ENCODE measurements around the gene RAB31.
A peak's percentile ranks its signal among the peaks of the same experiment; 100 is the strongest.

The RAB31 gene

DNA sequence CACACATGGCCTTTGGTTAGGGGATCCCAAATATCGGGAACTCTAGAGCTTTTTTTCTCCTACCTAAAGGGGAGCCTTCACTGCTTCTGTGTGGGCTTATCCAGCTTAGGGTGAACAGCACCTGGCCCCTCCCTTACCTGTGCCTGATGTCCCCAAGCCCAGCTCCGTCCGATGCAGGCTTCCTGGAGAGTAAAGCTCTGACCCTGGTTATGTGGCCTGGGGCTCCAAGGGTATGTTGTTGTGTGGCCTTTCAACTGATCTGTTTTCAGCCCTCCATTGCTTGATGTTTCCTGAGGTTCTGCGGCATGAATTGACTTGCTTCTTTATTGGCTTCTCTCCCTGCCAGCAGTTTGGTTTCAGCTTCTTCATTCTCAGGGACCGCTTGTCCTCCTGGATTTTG is 66.0 kb downstream of the RAB31 start:
- no peak for DNase-seq (ENCODE audit: extremely low read depth, low read depth)
- no peak for TF ChIP-seq CTCF (IDR thresholded peaks at IDR 0.05; ENCODE audit: low read depth, low read length)

GRCh38 chr18:9775178-9775577 is 67.1 kb downstream of the RAB31 start:
- no peak for DNase-seq (ENCODE audit: extremely low read depth, low read depth)
- no peak for TF ChIP-seq CTCF (IDR thresholded peaks at IDR 0.05; ENCODE audit: low read depth, low read length)

DNA sequence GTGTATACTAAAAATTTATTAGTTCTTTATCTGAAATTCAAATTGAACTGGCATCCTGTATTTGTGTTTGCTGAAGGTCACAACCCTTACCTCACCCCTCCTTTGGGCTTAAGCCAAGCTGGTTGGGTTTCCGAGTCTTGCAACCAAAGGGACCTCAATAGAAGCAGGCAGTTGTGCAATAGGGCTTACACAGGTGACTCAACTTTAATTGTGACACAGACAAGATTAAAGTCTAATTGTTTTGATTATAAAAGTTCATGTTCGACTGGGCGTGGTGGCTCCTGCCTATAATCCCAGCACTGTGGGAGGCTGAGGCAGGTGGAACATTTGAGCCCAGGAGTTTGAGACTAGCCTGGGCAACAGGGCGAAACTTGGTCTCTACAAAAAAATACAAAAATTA is 71.5 kb downstream of the RAB31 start:
- no peak for TF ChIP-seq CTCF (IDR thresholded peaks at IDR 0.05; ENCODE audit: low read depth, low read length)
- DNase-seq (ENCODE audit: extremely low read depth, low read depth), result no peak

DNA sequence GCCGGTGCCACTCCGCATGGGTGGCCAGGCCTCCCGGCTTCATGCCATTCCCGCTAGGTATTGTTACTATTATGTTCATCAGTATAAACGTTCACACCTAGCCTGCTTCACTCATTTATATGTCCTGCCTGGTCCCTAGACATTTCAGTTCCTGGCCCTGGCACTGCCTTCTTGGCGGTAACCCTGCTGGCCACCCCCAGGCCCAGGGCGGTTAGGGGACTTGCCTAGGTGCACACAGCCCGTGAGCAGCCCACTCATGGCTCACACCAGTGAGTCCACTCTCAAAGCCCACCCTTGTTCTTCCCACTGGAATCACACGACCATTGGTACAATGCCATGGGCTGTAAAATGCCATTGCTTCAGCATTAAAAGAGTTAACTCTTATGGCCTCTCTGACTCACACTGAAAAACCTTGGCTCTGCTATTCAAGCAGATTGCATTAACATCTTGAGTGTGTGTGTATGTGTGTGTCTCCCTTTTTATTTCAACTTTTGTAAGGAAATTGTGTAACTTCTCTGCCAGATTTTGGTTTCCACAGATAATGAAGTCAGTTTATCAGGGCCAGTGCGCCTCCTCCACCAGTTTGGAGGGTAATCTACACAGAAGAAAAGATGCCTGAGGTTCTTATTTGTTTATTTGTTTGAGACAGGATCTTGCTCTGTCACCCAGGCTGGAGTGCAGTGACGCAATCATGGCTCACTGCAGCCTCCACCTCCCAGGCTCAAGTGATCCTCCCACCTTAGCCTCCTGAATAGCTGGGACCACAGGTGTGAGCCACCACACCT is 74.2 kb downstream of the RAB31 start:
- no peak for TF ChIP-seq CTCF (IDR thresholded peaks at IDR 0.05; ENCODE audit: low read depth, low read length)
- DNase-seq (ENCODE audit: extremely low read depth, low read depth), result peak; percentile 88

DNA sequence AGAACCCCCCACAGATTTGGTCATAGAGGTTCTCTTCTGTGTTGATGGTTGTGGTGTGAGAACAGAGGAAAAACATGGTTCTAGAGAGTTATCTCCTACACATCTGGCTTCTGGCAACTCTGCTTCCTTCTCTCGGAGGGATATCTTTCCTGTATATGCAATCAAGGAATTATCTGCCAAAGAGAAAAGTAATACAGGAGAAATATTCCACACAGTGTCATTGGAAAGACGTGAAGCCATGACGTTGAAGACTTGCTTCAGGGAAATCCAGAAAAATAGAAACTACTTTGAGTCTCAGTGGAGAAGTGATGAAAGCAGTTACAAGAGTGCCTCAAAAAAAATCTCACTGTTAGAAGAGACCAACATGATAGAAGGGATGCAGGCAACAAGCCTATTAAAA is 78.5 kb downstream of the RAB31 start:
- TF ChIP-seq CTCF (IDR thresholded peaks at IDR 0.05; ENCODE audit: low read depth, low read length), result no peak
- no peak for DNase-seq (ENCODE audit: extremely low read depth, low read depth)

DNA sequence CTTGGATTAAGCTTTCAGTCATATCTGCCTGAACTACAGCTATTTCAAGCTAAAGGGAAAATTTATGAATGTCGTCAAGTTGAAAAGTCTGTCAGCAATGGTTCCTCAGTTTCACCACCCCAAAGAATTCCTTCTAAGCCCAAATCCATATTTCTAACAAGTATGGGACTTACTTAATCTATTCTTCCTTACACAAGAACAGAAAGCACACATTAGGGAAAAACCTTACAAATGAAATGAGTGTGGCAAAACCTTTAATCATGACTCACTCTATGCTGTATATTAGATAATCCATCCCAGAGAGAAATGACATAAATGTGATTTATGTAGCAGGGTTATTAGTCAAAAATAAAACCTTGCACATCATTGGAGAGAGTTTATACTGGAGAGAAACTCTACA is 78.9 kb downstream of the RAB31 start:
- no peak for TF ChIP-seq CTCF (IDR thresholded peaks at IDR 0.05; ENCODE audit: low read depth, low read length)
- no peak for DNase-seq (ENCODE audit: extremely low read depth, low read depth)

DNA sequence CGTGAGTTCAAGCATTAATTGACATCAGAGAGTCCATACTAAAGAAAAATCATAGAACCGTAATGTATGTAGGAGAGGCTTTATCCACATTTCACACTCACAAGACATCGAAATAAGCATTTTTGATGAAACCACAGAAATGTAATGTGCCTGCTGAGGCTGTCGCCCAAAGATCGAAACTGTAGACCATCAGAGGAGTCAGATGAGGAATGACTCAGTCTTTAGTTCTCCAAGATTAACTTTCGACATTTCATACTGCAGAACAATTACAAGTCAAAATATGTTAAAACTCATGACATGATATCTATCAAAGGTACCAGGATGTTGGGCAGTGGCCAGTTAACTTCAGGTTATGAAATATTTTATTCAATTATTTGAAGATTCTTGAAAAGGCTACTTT is 79.6 kb downstream of the RAB31 start:
- no peak for DNase-seq (ENCODE audit: extremely low read depth, low read depth)
- TF ChIP-seq CTCF (IDR thresholded peaks at IDR 0.05; ENCODE audit: low read depth, low read length), result no peak

Data from AG09319 (cell line).